Esophagus squamous epithelium (tissue), 5 donors: Measurements from ENCODE around the gene CACNA1B. TPM values are rescaled to one million over a fixed set of nuclear protein-coding genes. Genes with fewer than 3 reads are reported as not detected.

Experiments
- DNase-seq: peaks from one replicate; lab custom pipeline; 2025; lab: John Stamatoyannopoulos, UW
- H3K27ac ChIP-seq, 4 donors: fragments of 200-600 bp; sonication (generic); one replicate each; pipeline ENCODE4 v1.5.1; 2016 to 2019; ENCODE audit warnings: mild to moderate bottlenecking in 1 of 4
- H3K27me3 ChIP-seq, 4 donors: fragments of 200-600 bp; sonication (generic); 1 replicate in 3 of 4; 2 replicates in 1 of 4; pipeline versions ENCODE4 v1.5.1 to v1.6.0; 2017 to 2021; ENCODE audit warnings: antibody characterized with exemption in 1 of 4
- H3K36me3 ChIP-seq, 3 donors: fragments of 200-600 bp; sonication (generic); one replicate each; pipeline ENCODE4 v1.5.1; 2016 to 2019
- H3K4me1 ChIP-seq, 3 donors: fragments of 200-600 bp; sonication (generic); one replicate each; pipeline ENCODE4 v1.5.1; 2017 to 2019
- H3K4me3 ChIP-seq, 4 donors: fragments of 200-600 bp; sonication (generic); 1 replicate in 3 of 4; 2 replicates in 1 of 4; pipeline ENCODE4 v1.5.1; 2016 to 2019; ENCODE audit warnings: mild to moderate bottlenecking in 2 of 4, moderate library complexity in 1 of 4
- H3K9me3 ChIP-seq, 3 donors: fragments of 200-600 bp; sonication (generic); one replicate each; pipeline ENCODE4 v1.5.1; 2016 to 2019
- CTCF ChIP-seq, 6 experiments: fragments of 450-650 bp in 4 of 6; fragments of 200-600 bp in 2 of 6; sonication (generic) in 2 of 6; IDR thresholded peaks; one replicate each; pipeline ENCODE4 v1.5.1; 2016 to 2019; ENCODE audit warnings: antibody characterized with exemption in 6 of 6, mild to moderate bottlenecking in 4 of 6, moderate library complexity in 4 of 6
- POLR2A ChIP-seq, 4 donors: fragments of 450-650 bp; IDR thresholded peaks; one replicate each; pipeline ENCODE4 v1.6.1; 2017; ENCODE audit warnings: antibody characterized with exemption in 4 of 4, mild to moderate bottlenecking in 4 of 4, moderate library complexity in 3 of 4
- WGBS, 2 donors: methylation state at CpG; one replicate each; pipeline ENCODE4 v1.1.5; 2018; 5-methylcytosine and 5-hydroxymethylcytosine counted together
- intact Hi-C: fragments of 100-400 bp; cut with DNase I; formaldehyde crosslinking; loops from one replicate; pipeline ENCODE4 v1.15.0; 2022
- total RNA-seq, 4 donors: library from RNA; depleted of rRNA; stranded (reverse); fragments of >200 nt; gene quantifications; one replicate each; pipeline ENCODE4 v1.1.0, GENCODE V29; 2016
- donor health status: DM: yes; HTN: yes; CAD: no.

The CACNA1B gene
- total RNA-seq, 4 donors from 2014 or later: not detected

- Histone ChIP-seq H3K4me3 (no peak overlapping the region), H3K27ac (no peak overlapping the region), H3K4me1 (no peaks in the 10 kb centered on the region), H3K27me3 (peaks cover 0 to 33% (median 0%) of the 10 kb centered on the region in 4 donors), H3K36me3 (no peaks in the 10 kb centered on the region), H3K9me3 (no peaks in the 10 kb centered on the region)
- intact Hi-C loops: no loop called here
- DNase-seq: no peak
- TF ChIP-seq CTCF (IDR thresholded peaks at IDR 0.05) (no peak), POLR2A (IDR thresholded peaks at IDR 0.05) (no peak)
- 89 to 91% methylated on average over 4 to 14 of the region's 14 CpGs for WGBS, 2 donors
Measured at GRCh38 chr9:138118601-138119071, 241.1 kb downstream of the CACNA1B start.

GRCh38 chr9:138119202-138120027, 241.8 kb downstream of the CACNA1B start:
- no peak overlapping the region for H3K27ac ChIP-seq
- intact Hi-C loops: no loop called here
- no peaks in the 10 kb centered on the region for H3K4me1 ChIP-seq
- no peaks in the 10 kb centered on the region for H3K9me3 ChIP-seq
- H3K4me3 ChIP-seq: no peak overlapping the region
- TF ChIP-seq POLR2A (IDR thresholded peaks at IDR 0.05): no peak
- no peaks in the 10 kb centered on the region for H3K36me3 ChIP-seq
- H3K27me3 ChIP-seq: peaks cover 0 to 33% (median 0%) of the 10 kb centered on the region in 4 donors
- no peak for DNase-seq
- 77 to 85% methylated on average over 7 to 10 of the region's 25 CpGs for WGBS, 2 donors

GRCh38 chr9:138120072-138120471, 242.5 kb downstream of the CACNA1B start:
- no peak for TF ChIP-seq CTCF (IDR thresholded peaks at IDR 0.05)
- TF ChIP-seq POLR2A (IDR thresholded peaks at IDR 0.05): no peak
- Histone ChIP-seq H3K36me3 (no peaks in the 10 kb centered on the region), H3K27ac (no peak overlapping the region), H3K9me3 (no peaks in the 10 kb centered on the region), H3K4me1 (no peaks in the 10 kb centered on the region), H3K4me3 (no peak overlapping the region), H3K27me3 (peaks cover 0 to 33% (median 0%) of the 10 kb centered on the region in 4 donors)
- DNase-seq: no peak
- intact Hi-C loops: no loop called here
- 90 to 92% methylated on average over 9 of the region's 23 CpGs for WGBS, 2 donors

- TF ChIP-seq POLR2A (IDR thresholded peaks at IDR 0.05): no peak
- no peak for TF ChIP-seq CTCF (IDR thresholded peaks at IDR 0.05)
- no peak overlapping the region for H3K27ac ChIP-seq
- H3K4me3 ChIP-seq: no peak overlapping the region
- intact Hi-C loops: no loop called here
- DNase-seq: no peak
- no peaks in the 10 kb centered on the region for H3K4me1 ChIP-seq
- 81 to 88% methylated on average over 16 to 26 of the region's 36 CpGs for WGBS, 2 donors
- peaks cover 0 to 28% (median 0%) of the 10 kb centered on the region in 4 donors for H3K27me3 ChIP-seq
- no peaks in the 10 kb centered on the region for H3K9me3 ChIP-seq
- H3K36me3 ChIP-seq: no peaks in the 10 kb centered on the region
Measured at GRCh38 chr9:138120511-138121437, 243.2 kb downstream of the CACNA1B start.

DNA sequence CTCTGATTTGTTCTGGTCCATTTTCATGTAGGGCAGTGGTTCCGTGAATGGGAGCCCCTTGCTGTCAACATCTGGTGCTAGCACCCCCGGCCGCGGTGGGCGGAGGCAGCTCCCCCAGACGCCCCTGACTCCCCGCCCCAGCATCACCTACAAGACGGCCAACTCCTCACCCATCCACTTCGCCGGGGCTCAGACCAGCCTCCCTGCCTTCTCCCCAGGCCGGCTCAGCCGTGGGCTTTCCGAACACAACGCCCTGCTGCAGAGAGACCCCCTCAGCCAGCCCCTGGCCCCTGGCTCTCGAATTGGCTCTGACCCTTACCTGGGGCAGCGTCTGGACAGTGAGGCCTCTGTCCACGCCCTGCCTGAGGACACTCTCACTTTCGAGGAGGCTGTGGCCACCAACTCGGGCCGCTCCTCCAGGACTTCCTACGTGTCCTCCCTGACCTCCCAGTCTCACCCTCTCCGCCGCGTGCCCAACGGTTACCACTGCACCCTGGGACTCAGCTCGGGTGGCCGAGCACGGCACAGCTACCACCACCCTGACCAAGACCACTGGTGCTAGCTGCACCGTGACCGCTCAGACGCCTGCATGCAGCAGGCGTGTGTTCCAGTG, 244.0 kb downstream of the CACNA1B start:
- DNase-seq: no peak
- Histone ChIP-seq H3K4me3 (no peak overlapping the region), H3K27me3 (peaks cover 0 to 27% (median 0%) of the 10 kb centered on the region in 4 donors), H3K27ac (no peak overlapping the region), H3K36me3 (no peaks in the 10 kb centered on the region), H3K9me3 (no peaks in the 10 kb centered on the region), H3K4me1 (no peaks in the 10 kb centered on the region)
- 90% methylated on average over 2 to 32 of the region's 32 CpGs for WGBS, 2 donors
- intact Hi-C loops: no loop called here
- TF ChIP-seq CTCF (IDR thresholded peaks at IDR 0.05) (no peak), POLR2A (IDR thresholded peaks at IDR 0.05) (no peak)
